ENCODE data around the gene GPR101.

GPR101 gene, protein sequence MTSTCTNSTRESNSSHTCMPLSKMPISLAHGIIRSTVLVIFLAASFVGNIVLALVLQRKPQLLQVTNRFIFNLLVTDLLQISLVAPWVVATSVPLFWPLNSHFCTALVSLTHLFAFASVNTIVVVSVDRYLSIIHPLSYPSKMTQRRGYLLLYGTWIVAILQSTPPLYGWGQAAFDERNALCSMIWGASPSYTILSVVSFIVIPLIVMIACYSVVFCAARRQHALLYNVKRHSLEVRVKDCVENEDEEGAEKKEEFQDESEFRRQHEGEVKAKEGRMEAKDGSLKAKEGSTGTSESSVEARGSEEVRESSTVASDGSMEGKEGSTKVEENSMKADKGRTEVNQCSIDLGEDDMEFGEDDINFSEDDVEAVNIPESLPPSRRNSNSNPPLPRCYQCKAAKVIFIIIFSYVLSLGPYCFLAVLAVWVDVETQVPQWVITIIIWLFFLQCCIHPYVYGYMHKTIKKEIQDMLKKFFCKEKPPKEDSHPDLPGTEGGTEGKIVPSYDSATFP

GRCh38 chrX:137033774-137034507 lies at the start of gene GPR101:
GPR101 (minus strand) TSS chrX:137033995; CDS start chrX:137031674, 2,321 bp downstream.
- no peak for DNase-seq

GRCh38 chrX:137081239-137081638 lies 47.4 kb upstream of the GPR101 start:
- DNase-seq: no peak

- DNase-seq: no peak
These were observed 38.6 kb upstream of the GPR101 start for GRCh38 chrX:137072396-137072795.

GRCh38 chrX:137071596-137071995 lies 37.8 kb upstream of the GPR101 start:
- DNase-seq: no peak

DNA sequence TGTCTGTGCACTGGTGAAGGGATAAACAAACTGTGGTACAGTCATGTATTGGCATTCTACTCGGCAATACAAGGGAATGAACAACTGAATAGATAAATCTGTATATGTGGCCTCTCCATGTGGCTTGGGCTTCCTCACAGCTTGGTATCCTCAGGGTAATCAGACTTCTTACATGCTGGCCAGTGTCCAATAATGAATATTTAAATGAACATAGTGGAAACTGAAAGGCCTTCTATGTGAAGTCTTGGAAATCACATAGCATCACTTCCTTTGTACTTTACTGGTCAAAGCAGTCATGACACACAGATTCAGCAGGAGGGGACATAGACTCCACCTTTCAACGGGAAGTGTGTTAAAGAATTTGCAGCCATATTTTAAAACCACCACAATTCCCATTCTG lies 33.4 kb upstream of the GPR101 start:
- no peak for DNase-seq

DNA sequence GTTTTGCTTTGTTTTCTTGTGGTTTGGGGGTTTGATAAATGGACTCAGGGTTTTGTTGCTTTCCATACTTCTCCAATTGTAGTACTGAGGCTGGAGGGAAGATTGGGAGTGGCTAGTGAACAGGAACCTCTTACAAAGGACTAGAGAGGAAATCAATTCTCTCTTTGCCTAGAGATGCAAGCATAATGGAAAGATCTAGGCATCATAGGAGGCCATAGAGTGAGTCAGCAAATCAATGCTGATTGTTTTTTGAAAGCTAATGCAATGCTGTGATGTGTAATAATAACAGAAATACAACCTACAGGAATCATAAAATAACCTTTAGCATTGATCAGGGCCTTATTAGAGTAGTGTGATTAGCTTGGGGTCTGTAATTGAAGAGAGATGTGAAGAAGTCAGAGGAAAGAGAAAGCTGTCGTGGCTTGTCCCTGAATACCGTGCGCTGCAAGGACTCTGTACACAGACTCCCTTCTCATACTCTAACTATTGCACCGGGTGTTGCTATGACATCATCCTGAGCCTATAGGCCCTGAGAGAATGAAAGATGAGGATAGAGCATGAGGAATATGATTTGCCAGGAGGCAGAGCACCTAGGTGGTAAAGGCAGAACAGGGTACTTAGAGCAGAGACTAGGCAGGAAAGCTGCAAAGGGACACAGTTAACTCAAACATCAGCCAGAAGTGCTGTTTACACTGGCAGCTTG lies 29.3 kb upstream of the GPR101 start:
- no peak for DNase-seq

- DNase-seq: no peak
These were observed 24.7 kb upstream of the GPR101 start for GRCh38 chrX:137058339-137059127.

DNA sequence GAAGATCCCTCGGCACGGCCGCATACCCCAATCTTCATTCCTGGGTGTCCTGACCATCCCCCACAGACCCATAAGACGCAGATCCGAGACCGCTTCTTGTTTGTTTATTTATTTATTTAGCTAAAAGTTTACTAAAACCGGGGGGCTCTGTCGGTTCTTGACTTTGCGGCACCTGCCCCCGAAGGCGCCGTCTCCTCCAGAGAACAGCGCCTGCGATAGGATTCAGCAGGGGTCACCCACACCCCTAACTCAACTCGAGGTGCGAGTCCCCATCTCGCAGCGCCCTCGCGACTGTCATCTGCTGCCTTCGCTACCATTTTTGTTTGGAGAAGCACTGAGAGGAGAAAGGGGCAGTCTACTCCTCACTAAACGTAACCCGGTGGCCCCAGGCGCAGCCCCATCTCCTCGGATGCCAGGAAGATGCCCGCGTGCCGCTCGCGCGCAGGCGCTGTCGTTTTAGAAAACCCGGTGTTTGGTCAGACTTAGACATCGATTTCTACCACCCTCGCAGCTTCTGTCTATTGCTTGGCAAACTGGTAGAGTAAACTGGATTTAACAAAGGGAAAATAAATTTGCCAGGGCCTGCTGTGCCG lies 18.9 kb upstream of the GPR101 start:
- DNase-seq: peak; percentile 69

DNA sequence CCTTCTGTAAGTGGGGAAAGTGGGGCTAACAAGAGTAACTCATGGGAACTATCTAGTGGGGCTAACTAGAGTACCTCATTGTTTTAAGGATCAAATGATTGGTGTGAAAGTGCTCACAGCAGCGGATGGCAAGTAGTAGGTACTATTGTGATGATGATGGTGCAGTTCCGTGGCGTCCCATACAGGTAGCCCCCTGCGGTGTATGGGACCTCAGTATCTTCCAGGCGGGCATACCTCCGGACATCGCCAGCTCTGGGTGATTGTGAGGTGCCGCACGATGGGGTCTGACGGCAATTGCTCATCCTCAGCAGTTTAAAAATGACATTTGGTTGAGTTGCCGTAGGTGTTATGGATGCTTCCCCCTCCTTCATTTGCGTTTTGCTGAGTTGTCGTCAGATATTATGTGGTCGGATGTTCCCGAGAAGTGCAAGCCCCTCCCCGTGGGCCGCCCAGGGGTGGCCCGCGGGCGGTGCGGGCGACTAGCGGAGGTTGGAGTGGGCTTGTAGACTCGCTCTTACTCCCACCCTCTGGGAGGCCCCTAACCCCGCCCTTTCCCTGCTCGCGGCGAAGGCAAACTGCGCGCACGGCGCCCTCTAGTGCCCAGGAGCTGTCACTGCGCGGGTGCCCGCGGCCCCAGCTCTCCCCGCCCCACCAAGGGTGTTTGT lies 18.3 kb upstream of the GPR101 start:
- peak; percentile 91 for DNase-seq

GRCh38 chrX:137044893-137045292 lies 11.1 kb upstream of the GPR101 start:
- no peak for DNase-seq

DNA sequence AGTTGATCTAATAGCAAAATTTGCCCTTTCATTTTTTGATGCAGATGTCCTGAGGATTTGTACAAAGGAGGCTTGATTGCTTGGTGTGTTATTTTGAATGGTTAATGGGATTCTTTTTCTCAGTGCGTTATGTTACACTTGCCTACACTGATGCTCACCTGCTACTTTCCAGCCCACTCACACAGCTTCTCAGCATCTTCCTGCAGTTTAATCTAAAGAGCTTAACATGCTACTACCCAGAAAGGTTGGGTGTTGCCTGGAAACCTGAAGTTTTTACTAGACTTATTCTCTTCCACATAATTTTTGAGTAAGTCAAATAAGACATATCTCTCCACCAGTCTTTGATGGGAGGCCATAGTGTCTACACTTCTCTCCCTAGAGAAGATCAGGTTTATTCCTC lies 9.9 kb upstream of the GPR101 start:
- no peak for DNase-seq

- DNase-seq: no peak
These were observed 7.5 kb upstream of the GPR101 start for GRCh38 chrX:137041329-137041728.

DNA sequence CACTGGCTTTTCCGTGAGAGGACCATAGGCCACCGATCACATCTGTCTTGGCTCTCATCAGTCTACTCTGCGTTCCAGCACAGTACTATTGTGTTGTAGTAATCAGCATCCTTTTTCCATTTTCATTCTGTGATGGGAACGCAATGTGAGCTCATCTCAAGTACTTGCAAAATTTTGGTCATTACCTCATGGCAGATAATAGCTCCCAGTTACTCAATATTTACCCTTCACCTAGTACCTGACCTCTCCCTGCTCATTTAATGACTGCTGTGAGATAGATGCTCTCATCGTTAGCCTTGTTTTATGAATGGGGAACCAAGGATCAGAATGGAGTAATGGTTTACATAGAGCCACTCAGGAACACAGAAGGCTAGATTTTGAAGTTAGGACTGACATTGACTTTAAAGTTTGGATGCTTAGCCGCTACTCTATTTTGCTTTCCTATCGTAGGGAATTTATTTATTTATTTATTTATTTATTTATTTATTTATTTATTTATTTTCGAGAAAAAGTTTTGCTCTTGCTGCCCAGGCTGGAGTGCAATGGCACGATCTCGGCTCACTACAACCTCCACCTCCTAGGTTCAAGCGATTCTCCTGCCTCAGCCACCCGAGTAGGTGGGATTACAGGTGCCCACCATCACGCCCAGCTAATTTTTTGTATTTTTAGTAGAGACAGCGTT lies 6.5 kb upstream of the GPR101 start:
- no peak for DNase-seq

DNA sequence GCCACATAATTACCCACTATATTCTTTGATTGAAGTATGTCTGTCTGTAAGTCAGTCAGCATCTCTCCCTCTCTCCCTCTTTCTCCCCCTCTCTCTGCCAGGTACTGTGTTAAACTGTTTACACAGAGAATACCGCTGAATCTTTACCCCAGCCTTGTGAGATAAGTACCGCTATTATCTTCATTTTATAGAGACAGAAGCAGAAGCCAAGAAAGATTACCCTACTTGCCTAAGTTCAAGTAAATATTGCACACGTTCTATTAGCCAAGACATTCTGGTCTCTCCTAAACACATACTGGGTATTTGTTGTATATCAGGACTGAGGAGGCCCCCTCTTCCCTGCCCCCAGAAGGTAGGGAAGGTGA lies 695 bp upstream of the GPR101 start:
- DNase-seq: no peak

DNA sequence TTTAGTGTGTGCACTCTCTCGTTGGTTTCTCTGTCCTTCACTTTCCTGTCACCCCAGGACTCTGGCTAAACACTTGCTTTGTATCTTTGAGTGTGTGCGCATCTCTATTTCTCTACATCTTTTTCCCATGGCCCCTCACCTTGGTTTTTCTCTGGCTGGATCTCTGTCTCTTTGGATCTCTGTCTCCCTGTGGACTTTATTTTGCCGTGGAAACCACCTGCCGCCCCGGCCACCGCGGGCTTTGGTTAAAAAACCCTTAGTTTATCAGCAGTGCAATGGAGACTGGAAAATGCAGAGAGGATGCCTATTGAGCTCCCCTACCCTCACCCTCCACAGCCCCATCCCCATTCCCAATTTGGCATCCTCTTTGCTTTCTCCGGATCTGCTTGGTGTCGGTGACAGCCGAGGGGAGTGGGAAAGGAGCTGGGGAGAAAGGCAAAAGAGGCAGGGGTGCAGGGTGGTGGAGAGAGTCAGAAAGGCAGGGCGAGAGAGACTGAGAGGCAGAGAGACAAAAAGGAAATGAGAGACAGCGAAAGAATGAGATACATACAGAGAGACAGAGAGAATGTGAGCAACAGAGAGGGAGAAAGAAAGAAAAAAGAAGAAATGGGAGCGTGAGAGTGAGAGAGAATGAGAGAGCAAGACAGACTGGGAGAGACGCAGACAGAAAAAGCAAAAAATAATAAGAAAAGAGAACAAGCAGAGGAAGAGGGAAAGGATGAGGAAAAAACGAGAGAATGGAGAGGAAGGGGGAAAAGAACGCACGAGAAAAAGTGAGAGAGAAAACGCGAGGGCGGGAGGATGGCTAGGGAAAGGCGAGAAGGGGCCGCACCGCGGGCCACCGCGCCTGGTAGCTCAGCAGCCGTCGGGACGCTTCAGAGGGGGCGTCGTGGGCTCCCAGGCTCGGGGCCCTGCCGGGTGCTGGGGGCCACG lies 688 bp downstream of the GPR101 start:
- DNase-seq: no peak

GRCh38 chrX:137032341-137032694 lies 1.5 kb downstream of the GPR101 start:
- DNase-seq: no peak

DNA sequence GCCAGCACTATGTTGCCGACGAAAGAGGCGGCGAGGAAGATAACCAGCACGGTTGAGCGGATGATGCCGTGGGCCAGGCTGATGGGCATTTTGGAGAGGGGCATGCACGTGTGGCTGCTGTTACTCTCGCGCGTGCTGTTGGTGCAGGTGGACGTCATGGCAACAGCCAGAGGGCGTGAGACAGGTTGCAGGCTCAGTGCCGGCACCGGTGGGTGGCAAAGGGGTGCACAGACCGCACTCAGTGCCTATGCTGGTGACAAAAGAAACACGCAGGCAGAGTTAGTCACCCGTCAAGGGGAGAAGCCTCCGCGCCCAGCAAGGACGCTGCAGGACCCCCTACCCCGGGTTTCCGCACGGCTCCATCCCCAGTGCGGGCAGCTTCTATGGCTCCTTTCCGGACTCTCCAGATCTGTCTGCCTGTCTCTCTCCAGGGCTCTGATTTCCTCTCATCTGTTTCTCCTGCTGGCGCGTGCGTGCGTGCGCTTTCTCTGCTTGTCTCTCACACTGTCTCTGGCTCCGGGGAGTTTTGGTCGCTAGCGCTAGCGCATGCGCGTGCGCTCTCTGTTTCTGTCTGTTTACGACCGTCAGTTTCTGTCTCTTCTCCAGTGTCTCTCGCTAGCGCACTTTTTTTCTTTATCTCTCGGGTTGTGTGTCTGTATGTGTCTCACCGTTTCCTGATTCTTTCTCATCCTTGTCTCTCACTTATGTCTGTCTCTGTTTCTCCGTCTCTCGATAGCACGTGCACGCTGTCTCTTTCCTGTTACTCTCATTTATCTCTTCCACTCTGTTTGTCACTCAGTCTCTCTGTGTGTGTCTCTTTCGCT lies 2.1 kb downstream of the GPR101 start:
- DNase-seq: peak; percentile 75

- DNase-seq: no peak
These were observed 2.8 kb downstream of the GPR101 start for GRCh38 chrX:137031039-137031438.

GRCh38 chrX:137028699-137029098 lies 5.1 kb downstream of the GPR101 start:
- no peak for DNase-seq
